HEK293T (cell line): Measurements from ENCODE around the gene CSRP1.

Experiments
- CTCF ChIA-PET: fragments of 350-600 bp; formaldehyde crosslinking; extraction: SDS; loops from one replicate; lab custom pipeline; 2021; ENCODE audit warnings: antibody characterized with exemption, inconsistent platforms; lab: Yijun Ruan, JAX
- POLR2A ChIA-PET: fragments of 350-600 bp; formaldehyde crosslinking; extraction: SDS; loops from one replicate; lab custom pipeline; 2020; ENCODE audit warnings: antibody characterized with exemption, inconsistent platforms; lab: Yijun Ruan, JAX
- DNase-seq: peaks from one replicate; pipeline ENCODE4 v3.0.0; 2012; ENCODE audit warnings: mixed read lengths; ENCODE audit errors: extremely low spot score
- ARNT ChIP-seq: fragments of 450-650 bp; IDR thresholded peaks from 2 replicates; pipeline ENCODE4 v1.6.1; 2017; ENCODE audit warnings: mild to moderate bottlenecking
- BHLHE40 ChIP-seq: fragments of 450-650 bp; IDR thresholded peaks from 2 replicates; pipeline ENCODE4 v1.6.1; 2016; ENCODE audit warnings: mild to moderate bottlenecking, moderate library complexity, borderline replicate concordance
- CTBP1 ChIP-seq: fragments of 450-650 bp; IDR thresholded peaks from 2 replicates; pipeline ENCODE4 v1.6.1; 2016; ENCODE audit warnings: borderline replicate concordance
- ELF4 ChIP-seq: fragments of 450-650 bp; IDR thresholded peaks from 2 replicates; pipeline ENCODE4 v1.6.1; 2017; ENCODE audit warnings: antibody characterized with exemption
- FOXA1 ChIP-seq: fragments of 450-650 bp; IDR thresholded peaks from 2 replicates; pipeline ENCODE4 v1.6.1; 2016; ENCODE audit warnings: mild to moderate bottlenecking
- FOXK2 ChIP-seq: fragments of 450-650 bp; IDR thresholded peaks from 2 replicates; pipeline ENCODE4 v1.6.1; 2016; ENCODE audit warnings: mild to moderate bottlenecking
- FOXM1 ChIP-seq: fragments of 450-650 bp; IDR thresholded peaks from 2 replicates; pipeline ENCODE4 v1.6.1; 2017; ENCODE audit warnings: mild to moderate bottlenecking, borderline replicate concordance
- HDGF ChIP-seq: fragments of 450-650 bp; IDR thresholded peaks from 2 replicates; pipeline ENCODE4 v1.6.1; 2017; ENCODE audit warnings: antibody characterized with exemption, borderline replicate concordance
- L3MBTL2 ChIP-seq: fragments of 450-650 bp; conservative IDR thresholded peaks from 2 replicates; pipeline ENCODE4 v1.6.1; 2016; ENCODE audit warnings: mild to moderate bottlenecking
- LEF1 ChIP-seq: fragments of 450-650 bp; IDR thresholded peaks from 2 replicates; pipeline ENCODE4 v1.6.1; 2017; ENCODE audit warnings: mild to moderate bottlenecking, borderline replicate concordance
- NFRKB ChIP-seq: fragments of 450-650 bp; IDR thresholded peaks from 2 replicates; pipeline ENCODE4 v1.6.1; 2016; ENCODE audit warnings: mild to moderate bottlenecking, moderate library complexity
- SP1 ChIP-seq: fragments of 450-650 bp; IDR thresholded peaks from 2 replicates; pipeline ENCODE4 v1.6.1; 2017
- SUZ12 ChIP-seq: fragments of 450-650 bp; IDR thresholded peaks from 2 replicates; pipeline ENCODE4 v1.6.1; 2016; ENCODE audit warnings: mild to moderate bottlenecking
- TARDBP ChIP-seq: fragments of 450-650 bp; IDR thresholded peaks from 2 replicates; pipeline ENCODE4 v1.6.1; 2016
- ZNF384 ChIP-seq: fragments of 450-650 bp; IDR thresholded peaks from 2 replicates; pipeline ENCODE4 v1.6.1; 2016
- TF ChIP-seq, protein P1 (sequence below): fragments of 450-650 bp; IDR thresholded peaks from 2 replicates; pipeline ENCODE4 v1.6.1; 2016

Gene CSRP1

DNA sequence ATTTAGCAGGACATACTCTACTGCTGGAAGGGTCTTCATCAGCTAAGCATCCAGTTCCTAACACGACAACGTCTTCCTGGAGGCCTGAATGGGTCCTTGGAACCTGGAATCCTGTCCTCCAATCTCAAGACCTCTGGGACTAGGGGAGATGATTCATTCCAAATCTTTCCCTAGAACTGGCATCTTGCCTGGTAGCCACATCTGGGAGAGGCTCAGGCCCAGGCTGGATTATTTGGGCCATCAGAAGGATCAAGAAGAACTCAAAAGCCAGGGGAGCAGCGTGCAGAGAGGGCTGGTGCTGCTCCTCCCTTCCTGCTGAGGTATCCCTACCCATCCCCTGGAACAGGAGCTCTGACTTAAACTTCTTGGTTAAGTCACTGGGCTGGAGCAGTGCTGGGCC is 35.2 kb downstream of the CSRP1 start:
- DNase-seq, result no peak
- CTCF ChIA-PET, result interaction anchor here (0.7 kb wide), 1 partner anchor 36 kb away, joined by 4 read pairs; no protein-coding TSS in a partner anchor
- POLR2A ChIA-PET, result no interaction called here
- TF ChIP-seq SP1 (no peak), L3MBTL2 (no peak), NFRKB (no peak), HDGF (no peak), TARDBP (no peak), ELF4 (no peak), FOXK2 (no peak), LEF1 (no peak), CTBP1 (no peak), ARNT (no peak), FOXA1 (no peak), BHLHE40 (no peak), ZNF384 (no peak), FOXM1 (no peak)
- TF ChIP-seq, protein P1, sequence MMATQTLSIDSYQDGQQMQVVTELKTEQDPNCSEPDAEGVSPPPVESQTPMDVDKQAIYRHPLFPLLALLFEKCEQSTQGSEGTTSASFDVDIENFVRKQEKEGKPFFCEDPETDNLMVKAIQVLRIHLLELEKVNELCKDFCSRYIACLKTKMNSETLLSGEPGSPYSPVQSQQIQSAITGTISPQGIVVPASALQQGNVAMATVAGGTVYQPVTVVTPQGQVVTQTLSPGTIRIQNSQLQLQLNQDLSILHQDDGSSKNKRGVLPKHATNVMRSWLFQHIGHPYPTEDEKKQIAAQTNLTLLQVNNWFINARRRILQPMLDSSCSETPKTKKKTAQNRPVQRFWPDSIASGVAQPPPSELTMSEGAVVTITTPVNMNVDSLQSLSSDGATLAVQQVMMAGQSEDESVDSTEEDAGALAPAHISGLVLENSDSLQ, result no peak

DNA sequence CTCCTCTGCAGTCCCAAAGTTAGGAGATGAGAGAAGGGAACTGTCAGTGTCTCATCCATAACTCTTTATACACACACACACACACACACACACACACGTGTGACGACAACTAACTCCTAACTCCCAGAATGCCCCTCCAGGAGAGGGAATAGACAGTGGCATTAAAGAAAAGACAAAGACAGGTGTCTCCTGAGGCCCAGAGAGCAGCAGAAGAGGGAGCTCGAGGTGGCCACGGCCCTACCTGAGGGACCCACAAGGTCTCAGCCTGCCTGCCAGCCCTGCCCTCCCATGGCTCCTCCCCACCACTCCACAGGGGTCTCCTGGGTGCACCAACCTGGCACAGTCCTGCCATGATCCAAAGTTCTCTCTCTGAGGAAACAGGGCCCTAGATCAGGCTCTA is 36.3 kb downstream of the CSRP1 start:
- ChIA-PET POLR2A (no interaction called here), CTCF (interaction anchor here (1.5 kb wide), 1 partner anchor 35 kb away, joined by 9 read pairs; no protein-coding TSS in a partner anchor)
- DNase-seq, result no peak
- TF ChIP-seq FOXM1, result no peak
- no peak for TF ChIP-seq ELF4
- no peak for TF ChIP-seq FOXK2
- TF ChIP-seq ARNT, result no peak
- no peak for TF ChIP-seq SUZ12
- TF ChIP-seq SP1, result no peak
- no peak for TF ChIP-seq NFRKB
- TF ChIP-seq TARDBP, result no peak
- TF ChIP-seq, protein P1, result no peak
- no peak for TF ChIP-seq CTBP1
- TF ChIP-seq ZNF384, result no peak
- TF ChIP-seq LEF1, result no peak
- no peak for TF ChIP-seq HDGF
- TF ChIP-seq FOXA1, result no peak
- no peak for TF ChIP-seq BHLHE40
- TF ChIP-seq L3MBTL2, result no peak

GRCh38 chr1:201469645-201470074 is 37.3 kb downstream of the CSRP1 start:
- CTCF ChIA-PET, result interaction anchor here (0.7 to 2.2 kb wide), 6 partner anchors 8 to 44 kb away, joined by 3 to 9 read pairs (median 8); no protein-coding TSS in a partner anchor
- POLR2A ChIA-PET, result interaction anchor here (0.9 to 1.6 kb wide), 4 partner anchors 9 to 34 kb away, joined by 3 to 5 read pairs (median 4); no protein-coding TSS in a partner anchor
- DNase-seq, result no peak
- TF ChIP-seq L3MBTL2 (no peak), ELF4 (no peak), HDGF (no peak), LEF1 (no peak)

DNA sequence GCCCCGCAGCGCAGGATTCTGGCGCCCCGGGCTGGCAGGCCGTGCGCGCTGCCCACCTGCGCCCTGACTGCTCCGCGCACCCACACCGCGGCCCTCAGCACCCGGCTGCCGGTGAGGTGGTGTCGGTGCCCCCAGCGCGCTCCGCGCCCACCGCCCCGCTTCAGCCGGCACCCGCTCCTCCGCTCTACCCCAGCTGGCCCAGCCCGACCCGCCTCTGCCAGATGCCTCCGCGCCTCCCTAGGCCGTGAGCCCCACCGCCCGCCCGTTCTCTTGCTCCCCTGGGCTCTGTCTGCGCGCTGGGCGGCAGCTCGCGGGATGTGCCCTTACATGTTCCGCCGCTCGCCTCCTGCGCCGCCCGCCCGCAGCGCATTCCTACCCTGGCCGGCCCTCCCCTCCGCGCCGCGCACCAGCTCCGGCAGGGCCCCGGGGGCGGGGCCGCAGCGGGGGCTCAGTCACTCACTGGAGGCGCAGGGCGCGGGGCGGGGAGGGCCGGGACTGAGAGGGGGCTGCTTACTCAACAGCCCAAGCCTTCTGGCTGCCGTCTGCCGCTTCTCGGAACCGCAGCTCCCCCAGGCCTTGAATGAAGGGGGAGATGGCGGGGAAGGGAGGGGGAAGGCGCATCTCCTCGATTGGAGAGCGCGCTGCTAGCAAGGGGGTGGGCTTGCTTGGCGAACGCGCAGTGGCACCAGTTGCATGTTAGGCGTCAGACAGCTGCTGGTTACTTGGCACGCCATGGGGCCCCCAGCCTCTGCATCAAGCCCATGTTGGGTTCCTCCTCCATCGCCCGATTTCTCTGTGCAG is 37.9 kb downstream of the CSRP1 start, which contains the start of gene PHLDA3:
TSS of gene PHLDA3 (minus strand) at position 345 of the 801 bp plus-strand sequence. CDS start 402 bp downstream, outside the sequence.
- DNase-seq, result peak; percentile 84
- ChIA-PET POLR2A (interaction anchor here (0.7 to 1.6 kb wide), 7 partner anchors 8 to 44 kb away, joined by 3 to 5 read pairs (median 3); no protein-coding TSS in a partner anchor), CTCF (interaction anchor here (0.7 to 2.2 kb wide), 7 partner anchors 9 to 44 kb away, joined by 3 to 9 read pairs (median 7); no protein-coding TSS in a partner anchor)
- TF ChIP-seq ELF4 (no peak), FOXM1 (peak; percentile 43; the same call in 1 of the 2 replicates)

DNA sequence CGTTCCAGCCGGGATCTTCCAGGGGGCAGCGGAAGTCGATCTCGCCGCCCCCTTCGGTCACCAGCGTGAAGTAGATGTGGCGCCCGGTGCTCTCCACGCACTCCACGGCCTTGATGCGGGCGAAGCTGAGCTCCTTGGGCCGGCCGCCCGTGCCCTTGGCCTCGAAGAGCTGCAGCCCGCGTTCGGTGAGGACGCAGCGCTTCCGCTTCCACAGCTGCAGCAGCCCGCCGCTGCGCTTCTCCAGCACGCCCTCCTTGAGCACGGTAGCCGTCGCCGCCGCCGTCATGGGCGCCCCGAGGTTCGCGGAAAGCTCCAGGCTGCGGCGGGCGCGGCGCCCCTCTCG is 38.5 kb downstream of the CSRP1 start:
- TF ChIP-seq LEF1 (no peak), L3MBTL2 (peak; percentile 71; the same call in 1 of the 2 replicates)
- POLR2A ChIA-PET, result interaction anchor here (0.7 to 1.6 kb wide), 6 partner anchors 9 to 45 kb away, joined by 3 to 5 read pairs (median 3); no protein-coding TSS in a partner anchor
- peak; percentile 53 for DNase-seq
- CTCF ChIA-PET, result interaction anchor here (1.1 to 2.2 kb wide), 5 partner anchors 10 to 45 kb away, joined by 3 to 9 read pairs (median 7); no protein-coding TSS in a partner anchor

DNA sequence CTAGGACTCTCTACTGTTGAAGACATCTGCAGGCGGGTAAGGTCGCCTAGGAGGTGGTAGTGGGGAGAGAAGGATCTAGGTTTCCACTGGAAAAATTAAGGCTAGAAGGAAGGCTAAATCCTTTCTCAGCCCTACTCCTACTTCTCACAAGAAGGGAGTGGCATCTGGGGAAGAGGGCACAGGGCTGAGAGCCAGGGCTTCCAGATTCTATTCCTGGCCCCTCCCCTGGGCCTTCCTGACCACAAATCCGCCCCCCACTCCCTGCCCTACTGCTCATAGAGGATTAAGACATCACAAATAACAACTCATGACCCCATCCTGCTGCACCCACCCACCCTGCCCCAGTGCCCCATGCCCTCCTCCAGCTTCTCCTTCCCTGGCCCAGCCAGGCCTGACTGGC is 40.4 kb downstream of the CSRP1 start:
- CTCF ChIA-PET, result interaction anchor here (0.8 to 0.9 kb wide), 2 partner anchors 17 to 31 kb away, joined by 3 read pairs; no protein-coding TSS in a partner anchor
- DNase-seq, result no peak
- TF ChIP-seq HDGF (no peak), ELF4 (no peak), SUZ12 (no peak), CTBP1 (no peak), FOXK2 (no peak), L3MBTL2 (no peak), SP1 (no peak), BHLHE40 (no peak), ARNT (no peak), FOXA1 (no peak), TARDBP (no peak), FOXM1 (no peak), ZNF384 (no peak), LEF1 (no peak), NFRKB (no peak)
- TF ChIP-seq, protein P1, result no peak
- POLR2A ChIA-PET, result interaction anchor here (0.9 kb wide), 1 partner anchor 18 kb away, joined by 3 read pairs; no protein-coding TSS in a partner anchor
